WTC11 (cell line): ENCODE data around the gene ACBD6. TPM values are rescaled to one million over a fixed set of nuclear protein-coding genes. Genes with fewer than 3 reads are reported as not detected.

Experiments
- ATAC-seq: fragments of 200-7000 bp; cut with Tn5 transposase; 2 replicates; pipeline ENCODE4 v1.10.0; 2021; ENCODE audit warnings: mild to moderate bottlenecking, moderate library complexity
- CTCF ChIA-PET: fragments of 300-600 bp; sonication (Branson Sonifier 250); formaldehyde crosslinking; loops from one replicate; lab custom pipeline; 2021; ENCODE audit warnings: antibody characterized with exemption; lab: Charles Lee
- POLR2A ChIA-PET: fragments of 350-600 bp; sonication (Branson Sonifier 250); formaldehyde crosslinking; loops from one replicate; lab custom pipeline; 2021; ENCODE audit warnings: antibody characterized with exemption; lab: Charles Lee
- DNase-seq: peaks from one replicate; pipeline ENCODE4 v3.0.0; 2021; ENCODE audit warnings: low spot score
- H3K27ac Mint-ChIP-seq: 2 replicates; pipeline ENCODE4 v1.8.0; 2021; ENCODE audit warnings: mixed read lengths
- H3K27me3 Mint-ChIP-seq: 2 replicates; pipeline ENCODE4 v1.8.0; 2021; ENCODE audit warnings: low read depth, mild to moderate bottlenecking, moderate library complexity, mixed read lengths
- H3K36me3 Mint-ChIP-seq: 2 replicates; pipeline ENCODE4 v1.8.0; 2021; ENCODE audit warnings: mixed read lengths
- H3K4me1 Mint-ChIP-seq: 2 replicates; pipeline ENCODE4 v1.8.0; 2022; ENCODE audit warnings: mixed read lengths
- H3K4me3 Mint-ChIP-seq: 2 replicates; pipeline ENCODE4 v1.8.0; 2021; ENCODE audit warnings: mild to moderate bottlenecking, moderate library complexity, mixed read lengths
- H3K9me3 Mint-ChIP-seq: 2 replicates; pipeline ENCODE4 v1.8.0; 2021; ENCODE audit warnings: mixed read lengths
- ARID4B ChIP-seq: sonication (generic); formaldehyde crosslinking; IDR thresholded peaks from 2 replicates; pipeline ENCODE4 v1.8.0; 2023; ENCODE audit warnings: missing genetic modification reagents, mild to moderate bottlenecking, borderline replicate concordance
- ATF6 ChIP-seq: sonication (generic); formaldehyde crosslinking; IDR thresholded peaks from 2 replicates; pipeline ENCODE4 v1.8.1; 2023; ENCODE audit warnings: mild to moderate bottlenecking, missing genetic modification reagents
- CREB1 ChIP-seq: sonication (generic); formaldehyde crosslinking; IDR thresholded peaks from 2 replicates; pipeline ENCODE4 v1.8.0; 2023; ENCODE audit warnings: mild to moderate bottlenecking, missing genetic modification reagents
- E2F5 ChIP-seq: sonication (generic); formaldehyde crosslinking; IDR thresholded peaks from 2 replicates; pipeline ENCODE4 v1.8.1; 2022; ENCODE audit warnings: mild to moderate bottlenecking, moderate library complexity, missing genetic modification reagents
- ELF4 ChIP-seq: sonication (generic); formaldehyde crosslinking; IDR thresholded peaks from 2 replicates; pipeline ENCODE4 v1.8.1; 2022; ENCODE audit warnings: low read depth, mild to moderate bottlenecking, moderate library complexity, missing genetic modification reagents
- EMX1 ChIP-seq: fragments of 250-450 bp; sonication (Bioruptor Pico); IDR thresholded peaks from 2 replicates; pipeline ENCODE4 v1.8.0; 2021; ENCODE audit warnings: mild to moderate bottlenecking
- FOXK1 ChIP-seq: sonication (generic); formaldehyde crosslinking; IDR thresholded peaks from 2 replicates; pipeline ENCODE4 v1.8.0; 2022; ENCODE audit warnings: mild to moderate bottlenecking, moderate library complexity, missing genetic modification reagents
- GRHL2 ChIP-seq: fragments of 250-450 bp; sonication (Bioruptor Pico); IDR thresholded peaks from 2 replicates; pipeline ENCODE4 v1.8.0; 2022; ENCODE audit warnings: mild to moderate bottlenecking, moderate library complexity; ENCODE audit not compliant: insufficient replicate concordance, severe bottlenecking
- JAZF1 ChIP-seq: fragments of 250-450 bp; sonication (Bioruptor Pico); IDR thresholded peaks from 2 replicates; pipeline ENCODE4 v1.9.0; 2021; ENCODE audit warnings: moderate library complexity, mild to moderate bottlenecking, inconsistent platforms
- MAX ChIP-seq: sonication (generic); formaldehyde crosslinking; IDR thresholded peaks from 2 replicates; pipeline ENCODE4 v1.8.0; 2022; ENCODE audit warnings: mild to moderate bottlenecking, missing genetic modification reagents
- NFE2L1 ChIP-seq: sonication (generic); formaldehyde crosslinking; IDR thresholded peaks from 2 replicates; pipeline ENCODE4 v1.8.1; 2023; ENCODE audit warnings: missing genetic modification reagents
- NFYB ChIP-seq: sonication (generic); formaldehyde crosslinking; conservative IDR thresholded peaks from 2 replicates; pipeline ENCODE4 v1.8.0; 2022; ENCODE audit warnings: low read depth, missing genetic modification reagents
- NR1H2 ChIP-seq: sonication (generic); formaldehyde crosslinking; IDR thresholded peaks from 2 replicates; pipeline ENCODE4 v1.9.0; 2021; ENCODE audit warnings: mild to moderate bottlenecking, moderate library complexity, missing genetic modification reagents
- SMAD4 ChIP-seq: sonication (generic); formaldehyde crosslinking; IDR thresholded peaks from 2 replicates; pipeline ENCODE4 v1.8.0; 2022; ENCODE audit warnings: mild to moderate bottlenecking, missing genetic modification reagents
- TCF7 ChIP-seq: sonication (generic); formaldehyde crosslinking; IDR thresholded peaks from 2 replicates; pipeline ENCODE4 v1.8.0; 2022; ENCODE audit warnings: mild to moderate bottlenecking, low read depth, missing genetic modification reagents, moderate library complexity
- USF1 ChIP-seq: sonication (generic); formaldehyde crosslinking; IDR thresholded peaks from 2 replicates; pipeline ENCODE4 v1.8.0; 2022; ENCODE audit warnings: mild to moderate bottlenecking, missing genetic modification reagents
- ZNF121 ChIP-seq: sonication (generic); formaldehyde crosslinking; IDR thresholded peaks from 2 replicates; pipeline ENCODE4 v1.8.0; 2023; ENCODE audit warnings: missing genetic modification reagents
- ZNF263 ChIP-seq: sonication (generic); formaldehyde crosslinking; IDR thresholded peaks from 2 replicates; pipeline ENCODE4 v1.8.1; 2022; ENCODE audit warnings: low read depth, mild to moderate bottlenecking, moderate library complexity, missing genetic modification reagents
- ZSCAN18 ChIP-seq: fragments of 250-450 bp; sonication (Bioruptor Pico); IDR thresholded peaks from 2 replicates; pipeline ENCODE4 v2.1.2; 2022; ENCODE audit warnings: mild to moderate bottlenecking, moderate library complexity
- total RNA-seq: library from RNA; stranded (reverse); gene quantifications from 3 replicates; pipeline ENCODE4 v1.2.3, GENCODE V29; 2021

The ACBD6 gene
- total RNA-seq, 1 experiment from 2014 or later: 53.5 TPM

- Mint-ChIP-seq H3K36me3 (peaks cover 15% of the 10 kb centered on the region), H3K4me1 (peaks cover 23% of the 10 kb centered on the region), H3K27ac (no peak overlapping the region), H3K9me3 (peaks cover 32% of the 10 kb centered on the region), H3K27me3 (peaks cover 3% of the 10 kb centered on the region; the same call in 1 of the 2 replicates), H3K4me3 (no peak overlapping the region)
- ATAC-seq (no peak), DNase-seq (no peak)
- POLR2A ChIA-PET: no interaction called here
- CTCF ChIA-PET: interaction anchor here (0.7 to 1.2 kb wide), 2 partner anchors 11 to 368 kb away, joined by 3 to 4 read pairs; partner anchors contain the start of gene ACBD6
- TF ChIP-seq NFYB (CRISPR knock-in tag): no peak
Measured at GRCh38 chr1:180513531-180513930, 11.2 kb upstream of the ACBD6 start.

GRCh38 chr1:180510882-180511281, 8.5 kb upstream of the ACBD6 start:
- CTCF ChIA-PET: no interaction called here
- Mint-ChIP-seq H3K4me3 (no peak overlapping the region), H3K36me3 (peaks cover 24% of the 10 kb centered on the region), H3K9me3 (peaks cover 45% of the 10 kb centered on the region)
- POLR2A ChIA-PET: no interaction called here
- TF ChIP-seq E2F5 (CRISPR knock-in tag) (no peak), NR1H2 (CRISPR knock-in tag) (no peak), ZNF121 (no peak), TCF7 (CRISPR knock-in tag) (no peak), ARID4B (CRISPR knock-in tag) (no peak), MAX (CRISPR knock-in tag) (no peak), ELF4 (CRISPR knock-in tag) (no peak)
- TF ChIP-seq, all 79 proteins: peak for 0
- DNase-seq (no peak), ATAC-seq (no peak)
- no peak overlapping the region for H3K27ac Mint-ChIP-seq
- peaks cover 20% of the 10 kb centered on the region for H3K4me1 Mint-ChIP-seq
- H3K27me3 Mint-ChIP-seq: peaks cover 8% of the 10 kb centered on the region; the same call in 1 of the 2 replicates

GRCh38 chr1:180508725-180509097, 6.3 kb upstream of the ACBD6 start:
- CTCF ChIA-PET: no interaction called here
- no peak for DNase-seq
- peaks cover 24% of the 10 kb centered on the region for H3K36me3 Mint-ChIP-seq

More at GRCh38 chr1:180508725-180509097, 6.3 kb upstream of the ACBD6 start:
- TF ChIP-seq GRHL2 (CRISPR knock-in tag): no peak
- TF ChIP-seq SMAD4 (CRISPR knock-in tag): no peak
- no peak for TF ChIP-seq FOXK1 (CRISPR knock-in tag)
- TF ChIP-seq CREB1 (CRISPR knock-in tag): no peak
- no peak for TF ChIP-seq ZNF121
- TF ChIP-seq EMX1 (CRISPR knock-in tag): no peak
- TF ChIP-seq NFE2L1 (CRISPR knock-in tag): no peak
- TF ChIP-seq JAZF1: no peak
- TF ChIP-seq ZSCAN18 (CRISPR knock-in tag): no peak
- no peak for TF ChIP-seq ZNF263
- no peak for TF ChIP-seq ATF6 (CRISPR knock-in tag)
- no peak for TF ChIP-seq USF1 (CRISPR knock-in tag)
- peaks cover 12% of the 10 kb centered on the region for H3K27me3 Mint-ChIP-seq
- no peak overlapping the region for H3K27ac Mint-ChIP-seq
- POLR2A ChIA-PET: no interaction called here
- no peak for ATAC-seq
- H3K4me1 Mint-ChIP-seq: peaks cover 17% of the 10 kb centered on the region
- H3K9me3 Mint-ChIP-seq: peaks cover 45% of the 10 kb centered on the region
- H3K4me3 Mint-ChIP-seq: no peak overlapping the region
